OCI-LY3 (cell line): ENCODE measurements around the gene TLR6.

ENCODE experiments used
- CTCF ChIP-seq: fragments of 200-600, 300-600 bp; sonication (generic); IDR thresholded peaks from 2 replicates; pipeline ENCODE4 v1.5.1; 2014; ENCODE audit warnings: antibody characterized with exemption, low read length, low read depth
- EZH2phosphoT487 ChIP-seq: fragments of 200-600 bp; shearing (Covaris generic); IDR thresholded peaks from 2 replicates; pipeline ENCODE4 v1.6.1; 2018; ENCODE audit warnings: antibody characterized with exemption, mixed run types, low read depth

DNA sequence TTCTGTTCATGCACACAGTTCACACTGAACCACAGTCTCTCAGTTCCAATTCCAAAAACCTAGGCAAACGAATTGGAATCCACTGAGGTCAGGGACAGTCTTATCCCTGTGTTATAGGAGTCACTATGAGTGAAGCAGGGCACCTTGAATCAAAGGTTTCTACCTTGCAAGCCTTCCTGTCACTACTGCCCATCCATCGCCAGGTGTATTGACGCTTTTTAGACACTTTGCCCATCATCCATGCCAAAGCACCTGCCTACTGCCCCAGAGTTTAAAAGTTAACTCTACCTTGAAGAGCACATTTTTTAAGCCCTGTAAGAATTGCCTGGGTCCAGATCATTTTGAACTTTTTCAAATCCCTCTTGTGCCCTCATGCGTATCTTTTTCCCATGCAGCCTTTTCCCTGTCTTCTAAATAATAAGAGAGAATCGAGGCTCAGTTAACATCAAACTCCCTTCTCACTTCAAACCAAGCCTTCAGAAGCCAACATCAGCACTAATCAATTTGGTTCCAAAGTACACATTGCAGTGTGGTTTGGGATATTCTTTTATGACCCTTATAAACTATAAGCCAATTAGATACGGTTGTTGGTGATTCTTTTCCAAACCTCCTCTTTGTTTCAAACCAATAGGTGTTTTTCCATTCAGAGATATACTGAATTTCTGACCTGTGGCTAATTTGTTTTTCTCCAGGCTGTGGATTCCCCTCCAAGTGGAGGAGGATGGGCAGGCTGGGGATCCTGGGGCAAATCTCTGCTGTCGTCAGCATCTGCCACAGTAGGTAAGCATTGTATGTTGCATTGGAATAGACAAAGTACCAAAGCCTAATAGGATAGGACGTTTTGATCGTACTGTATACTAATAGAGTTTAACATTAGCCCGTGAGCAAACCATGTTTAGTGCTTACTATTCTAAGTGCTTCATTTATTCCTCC is 34.7 kb upstream of the TLR6 start:
- TF ChIP-seq CTCF (no peak), EZH2phosphoT487 (no peak)
